Prostate gland (tissue), 2 donors: ENCODE data around the gene ELOVL4.

Experiments used
- POLR2A ChIP-seq: fragments of 450-650 bp; IDR thresholded peaks from one replicate; pipeline ENCODE4 v1.6.1; 2016; ENCODE audit warnings: antibody characterized with exemption, mild to moderate bottlenecking
- POLR2AphosphoS5 ChIP-seq: sonication (generic); formaldehyde crosslinking; IDR thresholded peaks from one replicate; pipeline ENCODE4 v1.6.1; 2017; ENCODE audit warnings: antibody characterized with exemption
- TF ChIP-seq, protein P1 (sequence below), 4 experiments: fragments of 200-600 bp in 2 of 4; fragments of 450-650 bp in 2 of 4; sonication (generic) in 2 of 4; IDR thresholded peaks; 1 replicate in 3 of 4; 2 replicates in 1 of 4; pipeline ENCODE4 v1.5.1; 2016 to 2019; ENCODE audit warnings: antibody characterized with exemption in 4 of 4, mild to moderate bottlenecking in 2 of 4, moderate library complexity in 2 of 4

DNA sequence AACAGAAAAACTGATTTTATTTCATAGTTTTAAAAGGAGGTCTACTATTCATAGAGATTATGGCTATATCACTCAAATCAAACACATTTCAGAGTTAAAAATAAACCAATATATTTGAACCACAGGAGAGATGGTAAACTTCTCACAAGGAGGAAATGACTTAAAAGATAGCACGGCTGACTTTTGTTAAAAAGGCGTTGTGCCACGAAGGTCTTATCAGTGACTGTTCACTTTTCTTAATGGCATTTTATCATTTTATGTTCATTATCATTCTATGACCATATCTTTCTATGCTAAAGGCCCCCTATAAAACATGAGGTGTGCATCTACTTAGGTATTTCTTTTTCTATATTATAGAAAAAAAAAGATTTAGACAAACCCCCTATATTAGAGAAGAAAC is 19.6 kb downstream of the ELOVL4 start:
- TF ChIP-seq, protein P1, sequence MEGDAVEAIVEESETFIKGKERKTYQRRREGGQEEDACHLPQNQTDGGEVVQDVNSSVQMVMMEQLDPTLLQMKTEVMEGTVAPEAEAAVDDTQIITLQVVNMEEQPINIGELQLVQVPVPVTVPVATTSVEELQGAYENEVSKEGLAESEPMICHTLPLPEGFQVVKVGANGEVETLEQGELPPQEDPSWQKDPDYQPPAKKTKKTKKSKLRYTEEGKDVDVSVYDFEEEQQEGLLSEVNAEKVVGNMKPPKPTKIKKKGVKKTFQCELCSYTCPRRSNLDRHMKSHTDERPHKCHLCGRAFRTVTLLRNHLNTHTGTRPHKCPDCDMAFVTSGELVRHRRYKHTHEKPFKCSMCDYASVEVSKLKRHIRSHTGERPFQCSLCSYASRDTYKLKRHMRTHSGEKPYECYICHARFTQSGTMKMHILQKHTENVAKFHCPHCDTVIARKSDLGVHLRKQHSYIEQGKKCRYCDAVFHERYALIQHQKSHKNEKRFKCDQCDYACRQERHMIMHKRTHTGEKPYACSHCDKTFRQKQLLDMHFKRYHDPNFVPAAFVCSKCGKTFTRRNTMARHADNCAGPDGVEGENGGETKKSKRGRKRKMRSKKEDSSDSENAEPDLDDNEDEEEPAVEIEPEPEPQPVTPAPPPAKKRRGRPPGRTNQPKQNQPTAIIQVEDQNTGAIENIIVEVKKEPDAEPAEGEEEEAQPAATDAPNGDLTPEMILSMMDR (IDR thresholded peaks at IDR 0.05), result no peak
- no peak for TF ChIP-seq POLR2AphosphoS5
- TF ChIP-seq POLR2A, result no peak
